Measurements from ENCODE around the gene KIF3C. TPM values are rescaled to one million over a fixed set of nuclear protein-coding genes. Genes with fewer than 3 reads are reported as not detected.

KIF3C gene
- polyA plus RNA-seq, 2 of the 4 experiments (the other 2 are of a cell fraction): 17.1 to 77.4 TPM

- CTCF ChIA-PET: interaction anchor here (0.7 to 16.2 kb wide), 9 partner anchors 11 to 383 kb away, joined by 3 to 280 read pairs (median 4); no protein-coding TSS in a partner anchor
- Histone ChIP-seq H3K27ac (no peak overlapping the region), H3K4me3 (no peak overlapping the region), H3K4me2 (no peak overlapping the region), H3K9me3 (no peaks in the 10 kb centered on the region), H3K4me1 (peaks cover 10% of the 10 kb centered on the region)
- 67% methylated on average over 2 of the region's 2 CpGs for WGBS (ENCODE audit: missing lambda C conversion rate)
- ATAC-seq (no peak), DNase-seq (ENCODE audit: low read depth in 1 of 2, low spot score in 1 of 2) (no peak), FAIRE-seq (no peak)
- POLR2A ChIA-PET: interaction anchor here (0.6 kb wide), 1 partner anchor 14 kb away, joined by 3 read pairs; no protein-coding TSS in a partner anchor
- TF ChIP-seq RFX5 (IDR thresholded peaks at IDR 0.05): no peak
- TF ChIP-seq GATA3 (IDR thresholded peaks at IDR 0.05; ENCODE audit: borderline replicate concordance): no peak
- TF ChIP-seq, protein P1, sequence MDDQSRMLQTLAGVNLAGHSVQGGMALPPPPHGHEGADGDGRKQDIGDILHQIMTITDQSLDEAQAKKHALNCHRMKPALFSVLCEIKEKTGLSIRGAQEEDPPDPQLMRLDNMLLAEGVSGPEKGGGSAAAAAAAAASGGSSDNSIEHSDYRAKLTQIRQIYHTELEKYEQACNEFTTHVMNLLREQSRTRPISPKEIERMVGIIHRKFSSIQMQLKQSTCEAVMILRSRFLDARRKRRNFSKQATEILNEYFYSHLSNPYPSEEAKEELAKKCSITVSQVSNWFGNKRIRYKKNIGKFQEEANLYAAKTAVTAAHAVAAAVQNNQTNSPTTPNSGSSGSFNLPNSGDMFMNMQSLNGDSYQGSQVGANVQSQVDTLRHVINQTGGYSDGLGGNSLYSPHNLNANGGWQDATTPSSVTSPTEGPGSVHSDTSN (IDR thresholded peaks at IDR 0.05): no peak
- no peak for TF ChIP-seq CBX8 (IDR thresholded peaks at IDR 0.05)
- no peak for TF ChIP-seq EP300 (IDR thresholded peaks at IDR 0.05)
- TF ChIP-seq FOXS1 (CRISPR knock-in tag; IDR thresholded peaks at IDR 0.05): no peak
- no peak for TF ChIP-seq EHF (CRISPR knock-in tag; IDR thresholded peaks at IDR 0.05)
- TF ChIP-seq SREBF2 (IDR thresholded peaks at IDR 0.05): no peak
These were observed 33.9 kb downstream of the KIF3C start for GRCh38 chr2:25948437-25948836.

DNA sequence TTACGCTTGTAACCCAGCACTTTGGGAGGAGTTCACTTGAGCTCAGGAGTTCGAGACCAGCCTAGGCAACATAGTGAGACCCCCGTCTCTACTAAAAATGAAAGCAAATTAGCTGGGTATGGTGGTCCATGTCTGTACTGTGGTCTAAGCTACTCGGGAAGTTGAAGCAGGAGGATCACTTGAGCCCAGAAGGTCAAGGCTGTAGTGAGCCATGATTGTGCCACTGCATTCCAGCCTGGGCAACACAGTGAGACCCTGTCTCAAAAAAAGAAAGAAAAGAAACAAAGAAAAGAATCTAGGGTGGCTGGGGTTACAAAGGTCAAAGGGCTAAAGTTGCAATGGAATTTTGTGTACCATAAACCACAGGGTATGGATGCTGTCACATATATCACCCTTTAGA, 41.3 kb downstream of the KIF3C start:
- FAIRE-seq: no peak
- no peaks in the 10 kb centered on the region for H3K9me3 ChIP-seq
- ChIA-PET CTCF (interaction anchor here (6.9 kb wide), 1 partner anchor 10 kb away, joined by 48 read pairs; no protein-coding TSS in a partner anchor), POLR2A (no interaction called here)
- WGBS (ENCODE audit: missing lambda C conversion rate): 91% methylated on average over 4 of the region's 4 CpGs
- H3K27ac ChIP-seq: no peak overlapping the region
- no peak overlapping the region for H3K4me2 ChIP-seq
- ATAC-seq: no peak
- no peak for DNase-seq (ENCODE audit: low read depth in 1 of 2, low spot score in 1 of 2)
- H3K4me3 ChIP-seq: no peak overlapping the region
- no peak for TF ChIP-seq ZSCAN20 (CRISPR knock-in tag; IDR thresholded peaks at IDR 0.05)
- no peak for TF ChIP-seq ZNF302 (CRISPR knock-in tag; IDR thresholded peaks at IDR 0.05)
- no peak for TF ChIP-seq MAFK (IDR thresholded peaks at IDR 0.05; ENCODE audit: partially characterized antibody)
- TF ChIP-seq HOXB13 (CRISPR knock-in tag; IDR thresholded peaks at IDR 0.05; ENCODE audit: low read depth): no peak
- no peak for TF ChIP-seq CHD2 (IDR thresholded peaks at IDR 0.05; ENCODE audit: low read length, partially characterized antibody)
- TF ChIP-seq TP53 (CRISPR knock-in tag; IDR thresholded peaks at IDR 0.05): no peak
- no peak for TF ChIP-seq REST (IDR thresholded peaks at IDR 0.05)
- no peak for TF ChIP-seq RAD21 (conservative IDR thresholded peaks at IDR 0.05 in 1 of 2, IDR thresholded peaks at IDR 0.05 in 1 of 2)
- H3K4me1 ChIP-seq: no peaks in the 10 kb centered on the region

DNA sequence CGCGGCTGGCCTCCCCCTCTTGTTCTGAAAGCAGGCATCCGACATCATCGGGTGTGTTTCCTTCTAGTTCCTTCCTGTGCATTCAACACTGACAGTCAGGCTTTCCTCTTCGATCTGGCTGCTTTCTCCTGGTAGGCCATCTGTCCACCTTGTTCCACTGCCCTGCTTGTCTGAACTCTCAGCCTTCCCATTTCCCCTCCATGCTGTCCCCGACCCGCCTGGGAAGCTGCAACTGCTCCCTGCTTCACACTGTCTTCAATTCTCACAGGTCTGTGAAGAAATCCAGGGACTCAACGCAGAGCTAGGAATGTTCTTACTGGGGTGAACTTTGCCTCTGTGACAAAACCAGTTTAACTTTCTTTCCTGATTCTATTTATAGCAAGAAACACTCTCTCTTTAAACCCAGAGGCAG, 43.0 kb downstream of the KIF3C start:
- FAIRE-seq (no peak), DNase-seq (ENCODE audit: low read depth in 1 of 2, low spot score in 1 of 2) (no peak), ATAC-seq (peak in 1 of 2 experiments; percentile 16; a peak in 1 of 6 replicates)
- no peaks in the 10 kb centered on the region for H3K4me1 ChIP-seq
- POLR2A ChIA-PET: no interaction called here
- 91% methylated on average over 8 of the region's 8 CpGs for WGBS (ENCODE audit: missing lambda C conversion rate)
- H3K27ac ChIP-seq: no peak overlapping the region
- CTCF ChIA-PET: interaction anchor here (0.6 to 6.9 kb wide), 7 partner anchors 8 to 245 kb away, joined by 3 to 48 read pairs (median 6); no protein-coding TSS in a partner anchor
- no peak overlapping the region for H3K4me3 ChIP-seq
- TF ChIP-seq, protein P1 (IDR thresholded peaks at IDR 0.05): no peak
- TF ChIP-seq MAZ (IDR thresholded peaks at IDR 0.05; ENCODE audit: borderline replicate concordance, low read depth, low read length) (no peak), SREBF2 (IDR thresholded peaks at IDR 0.05) (no peak), HOXA7 (CRISPR knock-in tag; IDR thresholded peaks at IDR 0.05) (no peak), ZC3H11A (IDR thresholded peaks at IDR 0.05) (no peak), MYC (IDR thresholded peaks at IDR 0.05; ENCODE audit: borderline replicate concordance, low read length) (no peak), RAD21 (conservative IDR thresholded peaks at IDR 0.05 in 1 of 2, IDR thresholded peaks at IDR 0.05 in 1 of 2) (no peak), EP300 (IDR thresholded peaks at IDR 0.05) (no peak), HDAC2 (IDR thresholded peaks at IDR 0.05) (no peak), BCL3 (IDR thresholded peaks at IDR 0.05) (no peak), POLR2AphosphoS2 (conservative IDR thresholded peaks at IDR 0.05; ENCODE audit: low read length) (no peak), ZSCAN20 (CRISPR knock-in tag; IDR thresholded peaks at IDR 0.05) (no peak)
- TF ChIP-seq, protein P2, sequence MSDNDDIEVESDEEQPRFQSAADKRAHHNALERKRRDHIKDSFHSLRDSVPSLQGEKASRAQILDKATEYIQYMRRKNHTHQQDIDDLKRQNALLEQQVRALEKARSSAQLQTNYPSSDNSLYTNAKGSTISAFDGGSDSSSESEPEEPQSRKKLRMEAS (IDR thresholded peaks at IDR 0.05): no peak
- TF ChIP-seq, protein P3, sequence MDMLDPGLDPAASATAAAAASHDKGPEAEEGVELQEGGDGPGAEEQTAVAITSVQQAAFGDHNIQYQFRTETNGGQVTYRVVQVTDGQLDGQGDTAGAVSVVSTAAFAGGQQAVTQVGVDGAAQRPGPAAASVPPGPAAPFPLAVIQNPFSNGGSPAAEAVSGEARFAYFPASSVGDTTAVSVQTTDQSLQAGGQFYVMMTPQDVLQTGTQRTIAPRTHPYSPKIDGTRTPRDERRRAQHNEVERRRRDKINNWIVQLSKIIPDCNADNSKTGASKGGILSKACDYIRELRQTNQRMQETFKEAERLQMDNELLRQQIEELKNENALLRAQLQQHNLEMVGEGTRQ (IDR thresholded peaks at IDR 0.05): no peak
- H3K4me2 ChIP-seq: no peak overlapping the region
- H3K9me3 ChIP-seq: no peaks in the 10 kb centered on the region

Measured in A549 (cell line).